Right cardiac atrium (tissue), 5 donors: Measurements from ENCODE around the gene SH3TC2. TPM values are rescaled to one million over a fixed set of nuclear protein-coding genes. Genes with fewer than 3 reads are reported as not detected.
A peak's percentile ranks its signal among the peaks of the same experiment; 100 is the strongest.

Experiments used
- ATAC-seq, 2 donors: fragments of 200-7000 bp; cut with Tn5 transposase; one replicate each; pipeline versions ENCODE4 v1.8.0 to v1.9.1; 2020; ENCODE audit warnings: moderate library complexity in 2 of 2, mild to moderate bottlenecking in 1 of 2
- DNase-seq, 3 donors: peaks; one replicate each; pipeline ENCODE4 v3.0.0-alpha.2; 2020
- H3K27ac ChIP-seq: one replicate; pipeline ENCODE4 v1.5.1; 2013; ENCODE audit warnings: mild to moderate bottlenecking, low read length, control low read depth, moderate library complexity
- H3K27me3 ChIP-seq: one replicate; pipeline ENCODE4 v1.6.1; 2013; ENCODE audit not compliant: control insufficient read depth, insufficient read depth
- H3K4me1 ChIP-seq: one replicate; pipeline ENCODE4 v1.6.1; 2013; ENCODE audit warnings: low read length; ENCODE audit not compliant: control insufficient read depth, insufficient read depth
- H3K4me3 ChIP-seq: one replicate; pipeline ENCODE4 v1.5.1; 2013; ENCODE audit warnings: low read length, control low read depth
- H3K9me3 ChIP-seq: one replicate; pipeline ENCODE4 v1.6.1; 2013; ENCODE audit warnings: low read length; ENCODE audit not compliant: control insufficient read depth
- WGBS: extraction: QIAGEN DNeasy Blood & Tissue Kit; methylation state at CpG from one replicate; pipeline ENCODE4 v1.1.7; 2013; 5-methylcytosine and 5-hydroxymethylcytosine counted together
- intact Hi-C, 4 donors: fragments of 100-400 bp; cut with DNase I; formaldehyde crosslinking; loops; one replicate each; pipeline versions ENCODE4 v1.11.0 to v1.14.0; 2022 to 2023
- polyA plus RNA-seq: library from polyadenylated mRNA; stranded (reverse); fragments of 200-250 nt; gene quantifications from one replicate; pipeline ENCODE4 v1.2.3, GENCODE V29; 2013
- total RNA-seq, 4 donors: library from RNA; stranded (reverse); fragmentation: NEBNext Ultra II Directional; extraction: Animal tissue kit (Norgen Biotek cat#: 25700); gene quantifications; one replicate each; pipeline ENCODE4 v1.2.1, GENCODE V29; 2021
- donor health status: healthy with polysubstance abuse.
- donor health status: DM: no; HTN: yes; CAD: no.
- donor health status: DM: no; HTN: no; CAD: no.
- donor health status: DM: no; HTN: yes; CAD: no; lungs with severe emphysema.
- donor health status: DM: yes; HTN: yes; CAD: no.

Gene SH3TC2
- total and polyA plus RNA-seq, 5 donors, result 4.9 to 17.9 (median 12.4) TPM

- DNase-seq (no peak), ATAC-seq (peak in 1 of 2 donors; percentile 26)
- intact Hi-C loops, result loop anchor here in 1 of 4 donors (5.0 kb wide), 1 partner anchor 216 kb away; the partner anchor contains the start of gene ADRB2
- 69% methylated on average over 4 of the region's 4 CpGs for WGBS
- Histone ChIP-seq H3K4me3 (no peak overlapping the region), H3K27me3 (no peaks in the 10 kb centered on the region), H3K27ac (no peak overlapping the region), H3K4me1 (peaks cover 3% of the 10 kb centered on the region), H3K9me3 (no peaks in the 10 kb centered on the region)
Measured at GRCh38 chr5:149043641-149044040, 19.2 kb downstream of the SH3TC2 start.

GRCh38 chr5:149042865-149043264 is 20.0 kb downstream of the SH3TC2 start:
- Histone ChIP-seq H3K27ac (no peak overlapping the region), H3K4me1 (peaks cover 3% of the 10 kb centered on the region), H3K9me3 (no peaks in the 10 kb centered on the region), H3K4me3 (no peak overlapping the region), H3K27me3 (no peaks in the 10 kb centered on the region)
- intact Hi-C loops, result loop anchor here in 1 of 4 donors (5.0 kb wide), 1 partner anchor 216 kb away; the partner anchor contains the start of gene ADRB2
- WGBS, result 85% methylated on average over 1 of the region's 1 CpG
- ATAC-seq (no peak), DNase-seq (no peak)

GRCh38 chr5:149041242-149041641 is 21.6 kb downstream of the SH3TC2 start:
- DNase-seq (no peak), ATAC-seq (no peak)
- H3K4me3 ChIP-seq, result no peak overlapping the region
- intact Hi-C loops, result loop anchor here in 1 of 4 donors (5.0 kb wide), 1 partner anchor 214 kb away; the partner anchor contains the start of gene ADRB2
- no peaks in the 10 kb centered on the region for H3K9me3 ChIP-seq
- H3K27me3 ChIP-seq, result no peaks in the 10 kb centered on the region
- peak overlapping the region; percentile 13 for H3K27ac ChIP-seq
- 68% methylated on average over 5 of the region's 5 CpGs for WGBS
- peaks cover 3% of the 10 kb centered on the region for H3K4me1 ChIP-seq

- H3K9me3 ChIP-seq, result no peaks in the 10 kb centered on the region
- H3K4me3 ChIP-seq, result no peak overlapping the region
- H3K27ac ChIP-seq, result peak overlapping the region; percentile 36
- H3K27me3 ChIP-seq, result no peaks in the 10 kb centered on the region
- intact Hi-C loops, result loop anchor here in 1 of 4 donors (5.0 kb wide), 1 partner anchor 213 kb away; the partner anchor contains the start of gene ADRB2
- WGBS, result 27% methylated on average over 1 of the region's 1 CpG
- DNase-seq (no peak), ATAC-seq (peak; percentile 44 to 88)
- peaks cover 3% of the 10 kb centered on the region for H3K4me1 ChIP-seq
Measured at GRCh38 chr5:149040421-149040820, 22.4 kb downstream of the SH3TC2 start.

- intact Hi-C loops, result loop anchor here in 3 of 4 donors (5.0 to 10.0 kb wide), 5 partner anchors 65 to 595 kb away; no protein-coding TSS in a partner anchor
- Histone ChIP-seq H3K27me3 (no peaks in the 10 kb centered on the region), H3K4me1 (peaks cover 3% of the 10 kb centered on the region), H3K27ac (no peak overlapping the region), H3K4me3 (no peak overlapping the region), H3K9me3 (no peaks in the 10 kb centered on the region)
- WGBS, result 80% methylated on average over 2 of the region's 2 CpGs
- no peak for DNase-seq
- ATAC-seq, result no peak
Measured at GRCh38 chr5:149039506-149039905, 23.4 kb downstream of the SH3TC2 start.

- WGBS, result 78% methylated on average over 6 of the region's 6 CpGs
- Histone ChIP-seq H3K4me1 (peaks cover 3% of the 10 kb centered on the region), H3K27me3 (no peaks in the 10 kb centered on the region), H3K4me3 (no peak overlapping the region), H3K9me3 (no peaks in the 10 kb centered on the region), H3K27ac (no peak overlapping the region)
- intact Hi-C loops, result loop anchor here in 3 of 4 donors (5.0 to 10.0 kb wide), 5 partner anchors 66 to 594 kb away; no protein-coding TSS in a partner anchor
- DNase-seq (no peak), ATAC-seq (no peak)
Measured at GRCh38 chr5:149038336-149039080, 24.4 kb downstream of the SH3TC2 start.

- Histone ChIP-seq H3K27me3 (no peaks in the 10 kb centered on the region), H3K27ac (no peak overlapping the region), H3K4me3 (no peak overlapping the region), H3K9me3 (no peaks in the 10 kb centered on the region), H3K4me1 (peaks cover 3% of the 10 kb centered on the region)
- no peak for DNase-seq
- intact Hi-C loops, result loop anchor here in 3 of 4 donors (5.0 to 10.0 kb wide), 5 partner anchors 67 to 593 kb away; no protein-coding TSS in a partner anchor
- ATAC-seq, result peak; percentile 7 to 17
- WGBS, result 43% methylated on average over 3 of the region's 3 CpGs
Measured at GRCh38 chr5:149037817-149038216, 25.0 kb downstream of the SH3TC2 start.

GRCh38 chr5:149036970-149037369 is 25.9 kb downstream of the SH3TC2 start:
- H3K4me1 ChIP-seq, result peaks cover 3% of the 10 kb centered on the region
- no peak overlapping the region for H3K27ac ChIP-seq
- no peak overlapping the region for H3K4me3 ChIP-seq
- no peaks in the 10 kb centered on the region for H3K27me3 ChIP-seq
- no peak for DNase-seq
- 67% methylated on average over 2 of the region's 2 CpGs for WGBS
- H3K9me3 ChIP-seq, result no peaks in the 10 kb centered on the region
- no peak for ATAC-seq
- intact Hi-C loops, result loop anchor here in 3 of 4 donors (5.0 to 10.0 kb wide), 5 partner anchors 68 to 592 kb away; no protein-coding TSS in a partner anchor

GRCh38 chr5:149036168-149036567 is 26.7 kb downstream of the SH3TC2 start:
- Histone ChIP-seq H3K27ac (no peak overlapping the region), H3K9me3 (no peaks in the 10 kb centered on the region), H3K4me3 (no peak overlapping the region), H3K4me1 (peaks cover under 1% of the 10 kb centered on the region), H3K27me3 (no peaks in the 10 kb centered on the region)
- intact Hi-C loops, result loop anchor here in 3 of 4 donors (5.0 to 10.0 kb wide), 5 partner anchors 69 to 591 kb away; no protein-coding TSS in a partner anchor
- ATAC-seq, result no peak
- no peak for DNase-seq
- 82% methylated on average over 3 of the region's 3 CpGs for WGBS

GRCh38 chr5:149035372-149035790 is 27.5 kb downstream of the SH3TC2 start:
- no peaks in the 10 kb centered on the region for H3K4me1 ChIP-seq
- no peak overlapping the region for H3K4me3 ChIP-seq
- H3K27ac ChIP-seq, result no peak overlapping the region
- H3K9me3 ChIP-seq, result no peaks in the 10 kb centered on the region
- DNase-seq, result peak; percentile 72 to 89 (median 84)
- 18% methylated on average over 8 of the region's 8 CpGs for WGBS
- H3K27me3 ChIP-seq, result no peaks in the 10 kb centered on the region
- peak; percentile 89 to 90 for ATAC-seq
- intact Hi-C loops, result loop anchor here (2.0 to 10.0 kb wide), 6 partner anchors 69 to 591 kb away; no protein-coding TSS in a partner anchor

- intact Hi-C loops, result loop anchor here in 3 of 4 donors (10.0 kb wide), 4 partner anchors 74 to 586 kb away; no protein-coding TSS in a partner anchor
- Histone ChIP-seq H3K9me3 (no peaks in the 10 kb centered on the region), H3K4me1 (no peaks in the 10 kb centered on the region), H3K27me3 (no peaks in the 10 kb centered on the region), H3K27ac (no peak overlapping the region), H3K4me3 (no peak overlapping the region)
- WGBS, result 67% methylated on average over 3 of the region's 3 CpGs
- no peak for ATAC-seq
- no peak for DNase-seq
Measured at GRCh38 chr5:149030838-149031397, 31.9 kb downstream of the SH3TC2 start.
